Spleen (tissue), 11 donors: ENCODE results near the gene POLQ. TPM values are rescaled to one million over a fixed set of nuclear protein-coding genes. Genes with fewer than 3 reads are reported as not detected.

Experiments used
- DNase-seq: peaks from one replicate; pipeline ENCODE4 v3.0.0-alpha.2; 2020
- H3K27ac ChIP-seq, 8 donors: fragments of 200-600 bp; sonication (generic) in 7 of 8; 1 replicate in 4 of 8; 2 replicates in 4 of 8; pipeline versions ENCODE4 v1.5.0 to v1.8.0; 2016 to 2021; ENCODE audit warnings: inconsistent platforms in 4 of 8, mild to moderate bottlenecking in 4 of 8, moderate library complexity in 1 of 8
- H3K27me3 ChIP-seq, 7 donors: fragments of 200-600 bp; sonication (generic) in 6 of 7; replicated peaks in 1 of 7; 1 replicate in 4 of 7; 2 replicates in 3 of 7; pipeline versions ENCODE4 v1.5.0 to v1.8.0; 2016 to 2021; ENCODE audit warnings: inconsistent platforms in 3 of 7, mild to moderate bottlenecking in 1 of 7
- H3K36me3 ChIP-seq, 6 donors: fragments of 200-600 bp; sonication (generic) in 5 of 6; 1 replicate in 4 of 6; 2 replicates in 2 of 6; pipeline versions ENCODE4 v1.5.0 to v1.8.0; 2016 to 2021; ENCODE audit warnings: inconsistent platforms in 2 of 6
- H3K4me1 ChIP-seq, 6 donors: fragments of 200-600 bp; sonication (generic) in 5 of 6; 1 replicate in 3 of 6; 2 replicates in 3 of 6; pipeline versions ENCODE4 v1.5.0 to v1.8.0; 2016 to 2021; ENCODE audit warnings: inconsistent platforms in 3 of 6
- H3K4me3 ChIP-seq, 8 donors: fragments of 200-600 bp; sonication (generic) in 7 of 8; 1 replicate in 4 of 8; 2 replicates in 4 of 8; pipeline versions ENCODE4 v1.5.0 to v1.8.0; 2016 to 2021; ENCODE audit warnings: inconsistent platforms in 4 of 8, mild to moderate bottlenecking in 4 of 8, moderate library complexity in 2 of 8
- H3K9me3 ChIP-seq, 8 donors: fragments of 200-600 bp; sonication (generic) in 7 of 8; 1 replicate in 4 of 8; 2 replicates in 4 of 8; pipeline versions ENCODE4 v1.5.0 to v1.8.0; 2016 to 2021; ENCODE audit warnings: inconsistent platforms in 4 of 8
- POLR2A ChIP-seq, 3 donors: fragments of 450-650 bp; IDR thresholded peaks; one replicate each; pipeline ENCODE4 v1.5.1; 2017; ENCODE audit warnings: antibody characterized with exemption in 3 of 3, mild to moderate bottlenecking in 1 of 3
- POLR2AphosphoS5 ChIP-seq, 3 donors: sonication (generic); formaldehyde crosslinking; IDR thresholded peaks; one replicate each; pipeline ENCODE4 v1.5.1; 2017; ENCODE audit warnings: antibody characterized with exemption in 3 of 3
- WGBS, 5 donors: extraction: QIAGEN DNeasy Blood & Tissue Kit in 3 of 5; methylation state at CpG; one replicate each; pipeline versions ENCODE4 v1.1.5 to v1.1.7; 2013 to 2018; 5-methylcytosine and 5-hydroxymethylcytosine counted together
- intact Hi-C: fragments of 100-400 bp; cut with DNase I; formaldehyde crosslinking; loops from one replicate; pipeline ENCODE4 v1.15.0; 2023; ENCODE audit warnings: low total_unique reads
- polyA plus RNA-seq, 3 donors: library from polyadenylated mRNA; stranded (reverse); fragments of 200-250 nt; gene quantifications; one replicate each; pipeline ENCODE4 v1.2.1, GENCODE V29; 2013
- total RNA-seq, 7 donors: library from RNA; depleted of rRNA in 3 of 7; stranded (reverse); fragments of >200 nt in 3 of 7; fragmentation: NEBNext Ultra II Directional in 4 of 7; extraction: Animal tissue kit (Norgen Biotek cat#: 25700) in 4 of 7; gene quantifications; one replicate each; pipeline versions ENCODE4 v1.1.0 to v1.2.1, GENCODE V29; 2016 to 2021
- TF ChIP-seq, protein P1 (sequence below), 11 experiments: fragments of 200-600 bp in 7 of 11; fragments of 450-650 bp in 4 of 11; sonication (generic) in 4 of 11; IDR thresholded peaks in 8 of 11; conservative IDR thresholded peaks in 3 of 11; 1 replicate in 7 of 11; 2 replicates in 4 of 11; pipeline versions ENCODE4 v1.4.0 to v1.8.0; 2016 to 2021; ENCODE audit warnings: antibody characterized with exemption in 11 of 11, inconsistent platforms in 4 of 11, mild to moderate bottlenecking in 1 of 11
- donor health status: healthy with polysubstance abuse.
- donor health status: DM: no; HTN: no; CAD: no; lungs with moderate emphysema.
- donor health status: DM: no; HTN: no; CAD: no.
- donor health status: Bipolar disorder and iron deficiency.
- donor health status: healthy.
- donor health status: DM: no; HTN: no; CAD: no.
- donor health status: DM: yes; HTN: yes; CAD: no.

The POLQ gene
- total and polyA plus RNA-seq, 10 donors: 0.50 to 4.7 (median 1.6) TPM

- no peak for DNase-seq
- Histone ChIP-seq H3K27ac (no peak overlapping the region), H3K9me3 (no peaks in the 10 kb centered on the region), H3K4me1 (no peaks in the 10 kb centered on the region), H3K27me3 (no peaks in the 10 kb centered on the region), H3K36me3 (no peaks in the 10 kb centered on the region), H3K4me3 (no peak overlapping the region)
- TF ChIP-seq, protein P1, sequence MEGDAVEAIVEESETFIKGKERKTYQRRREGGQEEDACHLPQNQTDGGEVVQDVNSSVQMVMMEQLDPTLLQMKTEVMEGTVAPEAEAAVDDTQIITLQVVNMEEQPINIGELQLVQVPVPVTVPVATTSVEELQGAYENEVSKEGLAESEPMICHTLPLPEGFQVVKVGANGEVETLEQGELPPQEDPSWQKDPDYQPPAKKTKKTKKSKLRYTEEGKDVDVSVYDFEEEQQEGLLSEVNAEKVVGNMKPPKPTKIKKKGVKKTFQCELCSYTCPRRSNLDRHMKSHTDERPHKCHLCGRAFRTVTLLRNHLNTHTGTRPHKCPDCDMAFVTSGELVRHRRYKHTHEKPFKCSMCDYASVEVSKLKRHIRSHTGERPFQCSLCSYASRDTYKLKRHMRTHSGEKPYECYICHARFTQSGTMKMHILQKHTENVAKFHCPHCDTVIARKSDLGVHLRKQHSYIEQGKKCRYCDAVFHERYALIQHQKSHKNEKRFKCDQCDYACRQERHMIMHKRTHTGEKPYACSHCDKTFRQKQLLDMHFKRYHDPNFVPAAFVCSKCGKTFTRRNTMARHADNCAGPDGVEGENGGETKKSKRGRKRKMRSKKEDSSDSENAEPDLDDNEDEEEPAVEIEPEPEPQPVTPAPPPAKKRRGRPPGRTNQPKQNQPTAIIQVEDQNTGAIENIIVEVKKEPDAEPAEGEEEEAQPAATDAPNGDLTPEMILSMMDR (IDR thresholded peaks at IDR 0.05 in 8 of 11, conservative IDR thresholded peaks at IDR 0.05 in 3 of 11): no peak
- TF ChIP-seq POLR2AphosphoS5 (IDR thresholded peaks at IDR 0.05) (no peak), POLR2A (IDR thresholded peaks at IDR 0.05) (no peak)
- 85 to 94% (median 89%) methylated on average over 9 of the region's 9 CpGs for WGBS, 5 donors
- intact Hi-C loops: no loop called here
Measured at GRCh38 chr3:121566773-121567172, 21.0 kb upstream of the POLQ start.

GRCh38 chr3:121562148-121562547 lies 16.4 kb upstream of the POLQ start:
- intact Hi-C loops: no loop called here
- no peak for TF ChIP-seq POLR2AphosphoS5 (IDR thresholded peaks at IDR 0.05)
- TF ChIP-seq POLR2A (IDR thresholded peaks at IDR 0.05): no peak
- TF ChIP-seq, protein P1 (IDR thresholded peaks at IDR 0.05 in 8 of 11, conservative IDR thresholded peaks at IDR 0.05 in 3 of 11): no peak
- Histone ChIP-seq H3K27me3 (peaks cover 0 to 8% (median 0%) of the 10 kb centered on the region in 7 donors), H3K4me3 (no peak overlapping the region), H3K9me3 (no peaks in the 10 kb centered on the region), H3K36me3 (no peaks in the 10 kb centered on the region), H3K4me1 (no peaks in the 10 kb centered on the region), H3K27ac (no peak overlapping the region)
- DNase-seq: no peak

DNA sequence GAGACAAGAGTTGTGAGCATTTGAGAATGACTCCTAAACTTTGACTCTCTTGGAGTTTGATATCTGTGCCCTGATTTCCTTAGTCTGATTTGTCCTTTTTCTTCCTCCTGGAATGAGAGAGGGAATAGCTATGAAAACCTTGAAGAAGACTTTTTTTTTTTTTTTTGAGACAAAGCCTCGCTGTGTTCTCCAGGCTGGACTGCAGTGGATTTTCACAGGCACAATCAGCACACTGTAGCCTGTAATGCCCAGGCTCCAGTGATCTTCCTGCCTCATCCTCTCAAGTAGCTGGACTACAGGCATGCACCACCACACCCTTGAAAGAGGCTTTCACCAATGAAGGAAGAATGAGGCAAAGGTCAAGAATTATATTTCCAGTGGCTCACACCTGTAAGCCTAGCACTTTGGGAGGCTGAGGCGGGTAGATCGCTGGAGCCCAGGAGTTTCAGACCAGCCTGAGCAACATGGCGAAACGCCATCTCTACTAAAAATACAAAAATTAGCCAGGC lies 11.7 kb upstream of the POLQ start:
- DNase-seq: no peak
- Histone ChIP-seq H3K4me3 (no peak overlapping the region), H3K4me1 (no peaks in the 10 kb centered on the region), H3K27me3 (peaks cover 0 to 8% (median 0%) of the 10 kb centered on the region in 7 donors), H3K27ac (no peak overlapping the region), H3K36me3 (no peaks in the 10 kb centered on the region), H3K9me3 (no peaks in the 10 kb centered on the region)
- 85 to 98% (median 96%) methylated on average over 5 of the region's 5 CpGs for WGBS, 5 donors
- intact Hi-C loops: no loop called here
- TF ChIP-seq POLR2A (IDR thresholded peaks at IDR 0.05): no peak
- TF ChIP-seq POLR2AphosphoS5 (IDR thresholded peaks at IDR 0.05): no peak
- TF ChIP-seq, protein P1 (IDR thresholded peaks at IDR 0.05 in 8 of 11, conservative IDR thresholded peaks at IDR 0.05 in 3 of 11): no peak

GRCh38 chr3:121552797-121553196 lies 7.0 kb upstream of the POLQ start:
- no peak for DNase-seq
- Histone ChIP-seq H3K9me3 (no peaks in the 10 kb centered on the region), H3K4me3 (no peak overlapping the region), H3K4me1 (peaks cover 0 to 13% (median 0%) of the 10 kb centered on the region in 6 donors), H3K36me3 (no peaks in the 10 kb centered on the region), H3K27ac (no peak overlapping the region), H3K27me3 (peaks cover 0 to 3% (median 0%) of the 10 kb centered on the region in 7 donors)
- intact Hi-C loops: no loop called here
- TF ChIP-seq, protein P1 (IDR thresholded peaks at IDR 0.05 in 8 of 11, conservative IDR thresholded peaks at IDR 0.05 in 3 of 11): no peak
- TF ChIP-seq POLR2AphosphoS5 (IDR thresholded peaks at IDR 0.05) (no peak), POLR2A (IDR thresholded peaks at IDR 0.05) (no peak)
- WGBS, 5 donors: 87 to 95% (median 90%) methylated on average over 3 of the region's 3 CpGs
